HPDE6-E6E7 (cell line): ENCODE results near the gene DUSP15.
"Not testable (repeated sequence)": the region's sequence is repeated elsewhere in the genome, so short reads cannot be mapped to it uniquely, and the experiment has no call there.

Experiments
- DNase-seq: peaks from one replicate; pipeline ENCODE4 v3.0.0; 2011; ENCODE audit warnings: missing footprints; ENCODE audit errors: extremely low spot score

The DUSP15 gene

GRCh38 chr20:31839782-31840487 lies 30.4 kb downstream of the DUSP15 start:
- no peak for DNase-seq

DNA sequence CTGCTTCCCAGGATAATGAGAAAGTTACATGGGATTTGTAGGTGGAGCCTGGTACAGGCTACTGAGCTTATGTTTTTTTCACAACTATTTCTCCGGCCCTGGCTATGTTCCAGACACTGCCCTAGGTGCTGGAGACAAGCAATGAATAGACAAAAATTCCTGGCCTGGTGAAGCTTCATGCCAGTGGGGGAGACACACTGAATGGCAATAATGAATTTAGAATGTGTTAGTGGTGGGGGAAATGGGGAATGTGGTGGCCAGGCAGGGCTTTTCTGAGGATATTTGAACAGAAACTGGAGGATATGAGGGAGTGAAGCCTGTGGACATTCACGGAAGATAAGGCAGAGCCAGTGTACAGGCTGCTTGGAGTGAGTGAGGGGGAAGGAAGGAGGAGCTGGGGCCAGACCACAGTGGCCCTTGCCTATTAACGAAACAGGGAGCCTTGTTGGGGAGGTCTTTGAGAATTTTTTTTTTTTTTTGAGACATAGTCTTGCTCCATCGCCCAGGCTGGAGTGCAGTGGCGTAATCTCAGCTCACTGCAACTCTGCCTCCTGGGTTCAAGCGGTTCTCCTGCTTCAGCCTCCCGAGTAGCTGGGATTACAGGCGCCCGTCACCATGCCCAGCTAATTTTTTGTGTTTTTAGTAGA lies 31.6 kb downstream of the DUSP15 start:
- DNase-seq: no peak

DNA sequence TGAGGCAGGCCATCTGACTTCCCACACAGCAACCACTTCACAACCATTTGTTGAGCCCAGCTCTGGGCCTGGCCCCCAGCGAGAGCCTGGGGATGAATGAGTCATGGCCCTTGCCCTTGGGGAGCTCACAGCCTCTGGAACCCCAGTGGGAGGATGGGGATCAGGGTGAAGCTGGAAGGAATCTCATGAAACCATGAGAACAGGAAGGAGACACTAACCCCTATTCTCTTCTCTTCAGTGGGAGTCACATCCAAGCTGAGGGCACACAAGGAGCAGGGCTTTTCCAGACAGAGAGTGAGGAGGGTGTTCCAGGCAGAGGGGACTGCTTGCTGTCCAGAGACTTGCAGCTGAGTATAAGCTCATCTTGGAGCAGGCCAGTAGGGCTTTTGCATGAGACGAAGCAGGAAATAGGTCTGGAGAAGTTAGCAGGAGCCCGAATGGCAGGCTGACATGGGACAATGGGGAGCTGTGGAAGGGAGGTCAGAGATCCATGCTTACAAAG lies 32.4 kb downstream of the DUSP15 start:
- DNase-seq: no peak

- DNase-seq: no peak
Observed at GRCh38 chr20:31836853-31837608, 33.3 kb downstream of the DUSP15 start.

GRCh38 chr20:31835977-31836852 lies 34.1 kb downstream of the DUSP15 start:
- DNase-seq: peak; percentile 98

GRCh38 chr20:31835554-31835953 lies 34.8 kb downstream of the DUSP15 start:
- no peak for DNase-seq

- no peak for DNase-seq
Observed at GRCh38 chr20:31833931-31834521, 36.3 kb downstream of the DUSP15 start.

GRCh38 chr20:31833130-31833930 lies 37.0 kb downstream of the DUSP15 start:
- no peak for DNase-seq

- DNase-seq: no peak
Observed at GRCh38 chr20:31831771-31832306, 38.5 kb downstream of the DUSP15 start.

- DNase-seq: no peak
Observed at GRCh38 chr20:31831211-31831610, 39.1 kb downstream of the DUSP15 start.

- no peak for DNase-seq
Observed at GRCh38 chr20:31830406-31830981, 39.8 kb downstream of the DUSP15 start.

GRCh38 chr20:31829731-31830130 lies 40.6 kb downstream of the DUSP15 start:
- DNase-seq: no peak

DNA sequence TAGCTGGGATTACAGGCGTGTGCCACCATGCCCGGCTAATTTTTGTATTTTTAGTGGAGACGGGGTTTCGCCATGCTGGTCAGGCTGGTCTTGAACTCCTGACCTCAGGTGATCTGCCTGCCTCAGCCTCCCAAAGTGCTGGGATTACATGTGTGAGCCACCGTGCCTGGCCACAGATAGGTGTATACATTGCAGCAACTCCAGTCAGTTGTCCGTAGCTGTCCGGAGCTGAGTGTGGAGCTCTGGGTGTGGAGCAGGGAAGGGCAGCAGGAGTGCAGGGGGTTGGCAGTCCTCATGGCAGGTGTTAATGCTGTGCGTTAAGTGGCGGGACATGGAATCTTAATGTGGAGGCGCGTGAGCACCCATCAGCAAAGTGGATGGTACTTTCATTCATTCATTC lies 42.3 kb downstream of the DUSP15 start:
- not testable (repeated sequence) for DNase-seq

DNA sequence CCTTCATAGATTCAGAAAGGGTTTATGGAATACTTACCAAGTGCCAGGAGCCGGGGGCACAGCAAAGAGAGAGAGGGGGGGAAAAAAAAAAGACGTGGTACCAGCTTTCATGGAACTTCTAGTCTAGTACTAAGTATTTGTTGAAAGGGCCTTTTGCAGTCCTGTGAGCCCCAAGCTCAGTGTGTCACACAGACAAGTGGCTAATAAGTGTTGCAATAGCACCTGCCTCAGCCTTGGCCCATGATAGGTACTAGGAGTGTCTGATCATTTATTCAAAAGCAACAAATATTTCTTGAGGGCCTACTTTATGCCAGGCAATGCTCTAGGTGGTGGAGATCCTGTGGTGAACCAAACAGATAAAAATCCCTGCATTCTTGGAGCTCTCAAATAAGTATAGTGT lies 43.3 kb downstream of the DUSP15 start:
- no peak for DNase-seq

GRCh38 chr20:31826074-31826473 lies 44.3 kb downstream of the DUSP15 start:
- no peak for DNase-seq

GRCh38 chr20:31824554-31825313 lies 45.6 kb downstream of the DUSP15 start:
- DNase-seq: no peak

DNA sequence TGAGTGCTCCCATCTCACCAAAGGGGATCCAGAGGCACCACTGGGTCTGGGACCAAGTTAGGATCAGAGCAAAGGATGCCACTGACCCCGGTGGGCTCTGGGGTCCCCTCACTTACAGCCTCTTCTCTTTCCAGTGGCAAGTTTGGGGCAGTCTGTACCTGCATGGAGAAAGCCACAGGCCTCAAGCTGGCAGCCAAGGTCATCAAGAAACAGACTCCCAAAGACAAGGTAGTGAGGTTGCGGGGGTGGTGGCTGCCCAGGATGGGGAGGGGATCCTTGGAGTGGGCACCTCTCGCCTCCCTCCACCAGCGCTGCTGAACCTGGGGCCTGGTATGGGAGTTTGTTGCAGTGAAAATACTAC lies 46.2 kb downstream of the DUSP15 start:
- DNase-seq: no peak

- no peak for DNase-seq
Observed at GRCh38 chr20:31823360-31824124, 46.8 kb downstream of the DUSP15 start.
